ENCODE data around the gene C4orf33.

The C4orf33 gene

GRCh38 chr4:129113434-129113833 is 17.5 kb downstream of the C4orf33 start:
- Histone ChIP-seq H3K36me3 (ENCODE audit: control insufficient read depth in 2 of 2, insufficient read depth in 1 of 2, low read length in 2 of 2) (peaks cover 0 to 19% of the 10 kb centered on the region in 2 experiments; a peak in 1 of 3 replicates), H3K4me3 (ENCODE audit: low read depth, low read length) (no peak overlapping the region), H3K4me1 (ENCODE audit: control insufficient read depth, insufficient read depth, low read length) (no peaks in the 10 kb centered on the region), H3K9me3 (ENCODE audit: control insufficient read depth, insufficient read depth, low read depth, low read length) (no peaks in the 10 kb centered on the region), H3K27ac (ENCODE audit: extremely low read depth, low read depth, low read length) (no peak overlapping the region)
- no peak for TF ChIP-seq ZNF777 (tag by site-specific recombination; IDR thresholded peaks at IDR 0.05; ENCODE audit: borderline replicate concordance)
- TF ChIP-seq SCRT1 (tag by site-specific recombination; IDR thresholded peaks at IDR 0.05; ENCODE audit: borderline replicate concordance), result no peak
- TF ChIP-seq ZNF23 (tag by site-specific recombination; IDR thresholded peaks at IDR 0.05; ENCODE audit: borderline replicate concordance), result no peak
- TF ChIP-seq REST (tag by site-specific recombination; IDR thresholded peaks at IDR 0.05), result no peak
- TF ChIP-seq ZNF830 (tag by site-specific recombination; IDR thresholded peaks at IDR 0.05; ENCODE audit: low read depth), result no peak
- TF ChIP-seq ZFP41 (tag by site-specific recombination; IDR thresholded peaks at IDR 0.05; ENCODE audit: borderline replicate concordance), result no peak
- TF ChIP-seq ZNF521 (tag by site-specific recombination; IDR thresholded peaks at IDR 0.05), result no peak
- no peak for TF ChIP-seq ZNF426 (tag by site-specific recombination; IDR thresholded peaks at IDR 0.05)
- TF ChIP-seq SALL2 (tag by site-specific recombination; IDR thresholded peaks at IDR 0.05; ENCODE audit: borderline replicate concordance), result no peak
- TF ChIP-seq ZNF404 (tag by site-specific recombination; IDR thresholded peaks at IDR 0.05), result no peak
- no peak for TF ChIP-seq ZBTB20 (tag by site-specific recombination; IDR thresholded peaks at IDR 0.05)
- TF ChIP-seq ZNF645 (tag by site-specific recombination; IDR thresholded peaks at IDR 0.05), result no peak
- TF ChIP-seq ZNF623 (tag by site-specific recombination; IDR thresholded peaks at IDR 0.05), result no peak
- TF ChIP-seq ZBTB7A (tag by site-specific recombination; IDR thresholded peaks at IDR 0.05; ENCODE audit: low read depth), result no peak
- POLR2A ChIA-PET, result no interaction called here
- CTCF ChIA-PET, result interaction anchor here (0.5 kb wide), 1 partner anchor 1620 kb away, joined by 3 read pairs; no protein-coding TSS in a partner anchor

GRCh38 chr4:129113919-129114318 is 18.0 kb downstream of the C4orf33 start:
- no peaks in the 10 kb centered on the region for H3K4me1 ChIP-seq (ENCODE audit: control insufficient read depth, insufficient read depth, low read length)
- no peak overlapping the region for H3K27ac ChIP-seq (ENCODE audit: extremely low read depth, low read depth, low read length)
- POLR2A ChIA-PET, result no interaction called here
- CTCF ChIA-PET, result interaction anchor here (0.6 kb wide), 1 partner anchor 72 kb away, joined by 3 read pairs; no protein-coding TSS in a partner anchor
- H3K36me3 ChIP-seq (ENCODE audit: control insufficient read depth in 2 of 2, insufficient read depth in 1 of 2, low read length in 2 of 2), result peaks cover 0 to 19% of the 10 kb centered on the region in 2 experiments; a peak in 1 of 3 replicates
- no peaks in the 10 kb centered on the region for H3K9me3 ChIP-seq (ENCODE audit: control insufficient read depth, insufficient read depth, low read depth, low read length)
- no peak overlapping the region for H3K4me3 ChIP-seq (ENCODE audit: low read depth, low read length)
- no peak for TF ChIP-seq KLF1 (tag by site-specific recombination; IDR thresholded peaks at IDR 0.05)
- no peak for TF ChIP-seq ZNF521 (tag by site-specific recombination; IDR thresholded peaks at IDR 0.05)
- TF ChIP-seq ZSCAN16 (tag by site-specific recombination; IDR thresholded peaks at IDR 0.05), result no peak
- no peak for TF ChIP-seq ZNF624 (tag by site-specific recombination; IDR thresholded peaks at IDR 0.05)
- TF ChIP-seq KLF9 (tag by site-specific recombination; IDR thresholded peaks at IDR 0.05; ENCODE audit: low read depth), result no peak
- no peak for TF ChIP-seq ZNF280D (tag by site-specific recombination; IDR thresholded peaks at IDR 0.05)
- no peak for TF ChIP-seq ZSCAN4 (tag by site-specific recombination; IDR thresholded peaks at IDR 0.05)
- no peak for TF ChIP-seq ZFHX2 (tag by site-specific recombination; conservative IDR thresholded peaks at IDR 0.05)
- TF ChIP-seq PBX3 (CRISPR knock-in tag; IDR thresholded peaks at IDR 0.05), result no peak
- no peak for TF ChIP-seq WT1 (tag by site-specific recombination; IDR thresholded peaks at IDR 0.05)
- no peak for TF ChIP-seq MEIS1 (CRISPR knock-in tag; IDR thresholded peaks at IDR 0.05; ENCODE audit: borderline replicate concordance)
- no peak for TF ChIP-seq ZNF514 (tag by site-specific recombination; IDR thresholded peaks at IDR 0.05)
- no peak for TF ChIP-seq HOXA7 (CRISPR knock-in tag; IDR thresholded peaks at IDR 0.05; ENCODE audit: borderline replicate concordance)
- no peak for TF ChIP-seq ZNF175 (tag by site-specific recombination; IDR thresholded peaks at IDR 0.05)
